Muscle of arm (tissue), 12 donors: ENCODE measurements around the gene RXRA. TPM values are rescaled to one million over a fixed set of nuclear protein-coding genes. Genes with fewer than 3 reads are reported as not detected.
"Not testable (repeated sequence)": the region's sequence is repeated elsewhere in the genome, so short reads cannot be mapped to it uniquely, and the experiment has no call there.

Experiments used
- DNase-seq: peaks from one replicate; pipeline ENCODE4 v3.0.0-alpha.2; 2013
- polyA plus RNA-seq, 12 donors: library from polyadenylated mRNA; unstranded; fragments of 120-200 nt; gene quantifications; one replicate each; pipeline ENCODE4 v1.2.1, GENCODE V29; 2013; ENCODE audit not compliant: insufficient read length in 12 of 12

Gene RXRA
- polyA plus RNA-seq, 12 donors: 23.7 to 75.2 (median 28.6) TPM; not detected in 1

DNA sequence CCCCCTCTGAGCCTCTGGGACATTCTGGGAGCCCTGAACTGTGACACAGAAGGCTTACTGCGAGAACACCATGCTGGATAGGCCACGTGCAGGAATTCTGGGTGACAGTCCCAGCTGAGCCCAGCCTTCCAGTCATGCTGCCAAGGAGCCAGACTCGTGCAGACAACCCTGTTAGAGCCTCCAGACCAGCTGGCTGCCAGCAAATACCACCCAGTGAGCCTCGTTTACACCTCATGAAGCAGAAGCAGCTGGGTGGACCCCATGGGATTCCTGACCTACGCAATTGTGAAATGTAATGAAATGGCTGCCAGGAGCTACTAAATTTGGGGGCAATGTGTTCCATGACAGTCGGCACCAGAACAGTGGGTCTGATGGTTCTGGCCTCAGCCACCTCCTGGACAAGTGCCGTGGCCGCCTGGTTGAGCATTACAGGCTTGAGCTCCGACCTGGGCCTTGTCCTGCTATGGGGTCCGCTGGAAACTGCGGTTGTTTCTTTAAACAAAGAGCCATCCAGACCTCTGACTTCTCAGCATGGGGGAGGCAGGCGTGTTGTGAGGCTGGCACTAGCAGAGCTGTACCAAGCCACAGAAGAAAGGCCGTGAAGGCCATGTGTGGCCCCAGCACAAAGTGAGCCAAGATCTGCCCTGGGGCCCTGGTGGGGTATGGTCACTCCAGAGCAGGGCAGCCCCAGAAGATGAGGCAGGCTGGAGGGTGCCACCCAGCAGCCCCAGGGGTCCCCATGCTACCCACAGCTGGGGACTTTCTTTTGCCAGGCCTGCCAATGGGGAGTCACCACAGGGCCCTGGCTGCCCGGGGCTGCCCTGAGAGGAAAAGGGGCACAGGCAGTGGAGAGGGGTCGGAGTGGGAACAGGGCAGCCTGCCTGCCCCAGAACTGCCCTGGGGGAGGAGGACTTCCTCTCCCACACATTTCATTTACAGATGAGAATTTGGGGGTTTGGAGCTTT is 19.3 kb upstream of the RXRA start:
- DNase-seq: no peak

DNA sequence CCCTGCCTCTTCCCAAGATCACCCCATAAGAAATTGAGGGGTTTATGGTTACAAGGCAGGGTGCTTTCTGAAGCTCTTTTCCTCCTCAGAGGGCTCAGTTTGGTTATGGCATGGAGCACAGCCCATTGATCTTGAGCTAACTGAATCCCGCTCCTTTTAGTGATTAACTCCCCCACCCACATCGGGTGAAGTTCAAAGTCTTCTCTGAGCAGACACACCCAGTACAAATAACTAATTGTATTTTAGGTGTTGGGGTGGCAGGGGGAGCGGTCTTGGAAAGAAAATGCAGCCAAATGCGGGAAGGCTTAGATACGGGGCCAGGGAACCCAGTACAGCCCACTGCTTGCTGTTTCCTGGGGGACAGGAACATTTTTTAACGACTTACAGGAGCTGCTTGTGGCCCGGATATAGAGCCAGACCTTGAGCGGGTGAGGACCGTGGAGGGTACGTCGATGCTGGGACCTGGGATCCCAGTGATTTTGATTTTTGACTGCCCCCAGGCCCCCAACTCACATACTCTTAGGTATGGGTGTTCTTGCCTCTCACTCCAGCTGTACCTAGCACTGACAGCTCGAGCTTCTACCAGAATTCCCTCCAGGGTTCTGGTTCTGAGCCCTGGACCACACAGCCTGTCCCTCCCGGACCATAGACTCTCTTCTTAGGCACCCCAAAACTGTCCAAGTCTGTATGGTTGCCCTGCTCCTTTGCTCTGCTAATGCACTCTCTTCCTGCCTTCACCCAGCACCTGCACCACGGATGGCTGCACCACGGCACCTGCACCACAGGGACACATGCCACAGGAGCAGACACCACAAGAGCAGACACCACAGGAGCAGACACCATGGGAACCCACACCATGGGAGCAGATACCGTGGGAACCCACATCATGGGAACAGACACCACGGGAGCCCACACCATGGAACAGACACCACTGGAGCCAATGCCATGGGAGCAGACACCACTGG is 18.3 kb upstream of the RXRA start:
- DNase-seq: no peak

DNA sequence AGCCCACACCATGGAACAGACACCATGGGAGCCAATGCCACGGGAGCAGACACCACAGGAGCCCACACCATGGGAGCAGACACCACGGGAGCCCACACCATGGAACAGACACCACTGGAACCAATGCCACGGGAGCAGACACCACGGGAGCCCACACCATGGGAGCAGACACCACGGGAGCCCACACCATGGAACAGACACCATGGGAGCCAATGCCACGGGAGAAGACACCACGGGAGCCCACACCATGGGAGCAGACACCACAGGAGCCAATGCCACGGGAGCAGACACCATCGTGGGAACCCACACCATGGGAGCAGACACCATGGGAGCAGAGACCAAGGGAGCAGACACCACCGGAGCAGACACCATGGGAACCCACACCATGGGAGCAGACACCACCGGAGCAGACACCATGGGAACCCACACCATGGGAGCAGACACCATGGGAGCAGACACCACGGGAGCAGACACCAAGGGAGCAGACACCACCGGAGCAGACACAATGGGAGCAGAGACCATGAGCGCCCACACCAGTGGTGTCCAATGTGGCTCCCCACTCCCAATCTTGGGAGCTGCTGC is 17.5 kb upstream of the RXRA start:
- DNase-seq: not testable (repeated sequence)

DNA sequence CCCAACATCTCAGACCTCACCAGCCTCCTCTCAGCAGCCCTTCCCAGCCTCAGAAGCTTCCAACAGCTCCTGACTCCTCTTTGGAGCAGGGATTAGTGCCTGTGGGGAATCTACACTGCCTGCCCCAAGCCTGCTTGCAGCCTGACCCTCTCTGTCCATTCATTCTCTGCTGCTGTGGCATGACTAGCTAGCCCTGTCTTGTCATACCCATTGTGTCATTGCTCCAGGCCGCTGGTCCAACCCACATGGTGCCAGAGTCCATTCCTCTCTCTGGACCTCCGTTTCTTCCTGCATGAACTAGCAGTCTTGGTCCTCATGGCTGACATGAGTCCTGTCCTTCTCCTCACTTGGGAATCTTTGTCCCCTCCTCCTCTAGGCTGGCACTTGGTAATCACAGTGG is 12.8 kb upstream of the RXRA start:
- no peak for DNase-seq

DNA sequence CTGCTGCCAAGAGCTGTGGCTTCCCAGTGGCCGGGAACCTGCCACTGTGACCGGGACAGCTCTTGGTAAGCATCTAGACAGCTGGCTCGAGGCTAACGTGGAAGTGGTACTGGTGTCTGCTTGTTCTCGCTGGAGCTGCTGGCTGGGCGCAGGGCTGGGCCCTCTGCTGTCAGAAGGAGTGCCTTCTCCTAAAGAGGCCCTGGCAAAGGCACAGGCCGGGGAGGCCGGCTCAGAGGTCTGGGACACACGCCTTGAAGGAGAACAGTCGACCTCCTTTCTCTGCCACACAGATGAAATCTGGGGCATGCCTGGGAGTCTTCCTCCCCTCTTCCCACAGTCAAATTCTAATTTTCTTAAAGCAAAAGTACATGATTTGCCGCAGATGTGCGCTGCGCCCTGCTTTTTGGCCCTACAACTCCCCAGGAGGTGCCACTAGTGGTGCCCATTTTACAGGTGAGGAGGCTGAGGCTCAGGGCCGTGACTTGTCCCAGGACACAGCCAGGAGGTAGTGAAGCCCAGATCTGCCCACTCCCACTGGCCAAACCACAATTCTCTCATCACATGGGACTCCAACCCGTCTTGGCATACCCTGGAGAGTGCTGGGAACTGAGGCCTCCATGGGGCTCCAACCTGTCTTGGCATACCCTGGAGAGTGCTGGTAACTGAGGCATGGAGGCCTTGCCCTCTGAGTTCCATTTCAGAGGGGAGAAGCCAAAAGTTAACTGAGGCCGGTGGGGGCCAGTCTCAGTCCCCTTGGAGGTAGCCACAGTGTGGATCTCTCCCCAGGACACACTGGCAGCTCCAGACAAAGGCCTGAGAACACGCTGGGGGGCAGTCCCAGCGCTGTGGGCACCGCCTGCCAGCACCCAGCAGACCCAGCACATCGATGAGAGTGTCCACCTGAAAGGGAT is 12.0 kb upstream of the RXRA start:
- DNase-seq: no peak

DNA sequence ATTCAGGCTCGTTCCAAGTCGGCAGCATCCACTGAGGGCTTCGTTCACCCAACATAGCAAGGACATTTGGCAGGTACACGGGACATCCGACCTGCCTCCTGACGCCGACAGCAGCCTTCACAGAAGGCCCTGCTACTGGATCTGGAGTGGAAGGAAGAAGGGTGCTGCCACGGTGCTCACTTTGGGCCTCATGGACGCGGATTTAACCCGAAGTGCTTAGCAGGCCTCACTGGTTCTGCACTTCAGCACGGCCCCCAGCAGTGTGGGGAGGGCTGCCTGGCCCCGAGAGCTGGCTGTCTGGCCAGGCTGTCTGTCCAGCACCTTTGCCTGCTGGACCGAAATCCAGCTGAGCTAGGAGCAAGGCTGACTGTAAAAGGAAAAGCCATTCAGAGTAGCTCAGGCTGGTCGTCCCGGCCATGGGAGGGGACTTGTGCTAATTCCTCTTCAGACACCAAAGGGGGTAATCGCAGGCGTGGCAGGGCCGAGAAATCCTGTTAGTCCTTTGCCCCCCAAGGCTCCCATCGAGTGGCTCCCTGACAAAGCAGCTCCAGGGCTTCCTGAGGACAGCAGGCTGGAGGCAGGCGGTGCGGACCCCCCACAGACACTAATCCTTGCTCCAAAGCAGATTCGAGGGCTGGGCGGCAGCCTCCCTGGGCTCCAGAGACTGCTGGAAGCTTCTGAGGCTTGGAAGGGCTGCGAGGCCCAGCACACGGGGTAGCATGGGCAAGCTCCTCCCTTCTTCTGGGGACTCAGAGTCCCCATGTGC is 11.1 kb upstream of the RXRA start:
- DNase-seq: no peak

DNA sequence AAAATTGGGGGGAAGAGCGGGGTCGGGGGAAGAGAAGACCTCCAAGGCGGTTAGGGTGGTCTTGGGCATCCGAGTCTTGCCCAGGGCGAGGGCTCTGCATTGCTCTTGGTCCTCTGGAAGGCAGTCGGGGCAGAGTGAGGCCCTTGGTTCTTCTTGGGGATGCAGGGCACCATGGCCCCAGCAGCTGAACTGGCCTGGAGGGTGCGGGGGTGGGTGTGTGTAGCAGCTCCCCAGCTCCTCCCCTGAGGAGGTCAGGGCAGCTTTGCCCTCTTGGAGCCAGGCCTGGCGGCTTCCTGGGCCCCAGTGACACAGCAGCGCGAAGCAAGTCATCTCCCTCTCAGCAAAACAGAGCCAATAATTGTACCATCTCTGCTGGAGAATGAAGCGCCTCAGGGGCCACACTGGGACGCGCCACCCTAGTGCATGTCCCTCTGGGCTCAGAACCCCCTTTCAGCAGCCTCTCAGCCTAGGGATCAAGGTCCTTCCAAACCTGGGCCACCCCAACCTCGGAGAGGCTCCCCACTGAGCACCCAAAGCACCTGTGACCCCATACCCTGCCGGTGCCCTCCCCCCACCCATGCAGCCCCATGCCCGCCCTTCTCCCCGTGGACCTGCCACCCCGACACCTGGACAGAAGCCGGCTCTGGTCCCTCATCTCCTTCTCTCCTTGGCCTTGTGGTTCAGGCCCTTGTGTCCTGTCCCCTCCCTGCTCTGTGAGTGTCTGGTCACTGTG is 10.4 kb upstream of the RXRA start:
- no peak for DNase-seq

DNA sequence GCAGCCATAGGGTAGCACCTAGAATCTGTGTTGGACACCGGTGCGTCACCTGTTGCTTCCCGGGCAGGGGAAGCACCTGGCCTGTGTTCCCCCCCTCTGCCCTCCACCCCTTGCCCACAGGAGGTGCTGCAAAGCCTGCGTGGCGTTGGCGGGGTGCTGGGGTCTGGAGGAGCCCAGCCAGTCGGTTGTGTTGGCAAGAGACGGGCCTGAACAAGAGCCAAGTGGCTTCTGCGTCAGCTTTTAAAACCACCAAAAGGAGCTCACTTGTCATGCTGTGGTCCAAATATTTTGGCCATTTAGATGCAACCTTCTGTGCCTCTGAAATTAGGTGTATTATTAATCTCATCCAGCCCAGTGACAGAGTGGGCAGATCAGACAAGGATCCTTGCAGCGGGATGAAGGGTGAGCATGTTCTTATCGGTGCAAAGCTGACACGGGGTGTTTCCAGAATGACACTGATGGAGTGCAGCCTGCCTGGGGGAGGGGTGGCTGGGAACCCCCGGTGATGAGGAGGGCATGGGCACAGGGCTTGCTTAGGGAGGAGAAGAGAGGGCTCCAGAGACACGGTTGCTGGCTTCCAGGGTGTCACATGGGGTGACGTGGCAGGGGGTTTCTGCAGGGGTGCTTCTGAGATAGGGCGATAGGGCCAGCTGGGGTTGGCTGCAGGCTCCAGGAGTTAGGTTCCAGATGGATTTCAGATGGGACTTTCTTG is 9.7 kb upstream of the RXRA start:
- no peak for DNase-seq

DNA sequence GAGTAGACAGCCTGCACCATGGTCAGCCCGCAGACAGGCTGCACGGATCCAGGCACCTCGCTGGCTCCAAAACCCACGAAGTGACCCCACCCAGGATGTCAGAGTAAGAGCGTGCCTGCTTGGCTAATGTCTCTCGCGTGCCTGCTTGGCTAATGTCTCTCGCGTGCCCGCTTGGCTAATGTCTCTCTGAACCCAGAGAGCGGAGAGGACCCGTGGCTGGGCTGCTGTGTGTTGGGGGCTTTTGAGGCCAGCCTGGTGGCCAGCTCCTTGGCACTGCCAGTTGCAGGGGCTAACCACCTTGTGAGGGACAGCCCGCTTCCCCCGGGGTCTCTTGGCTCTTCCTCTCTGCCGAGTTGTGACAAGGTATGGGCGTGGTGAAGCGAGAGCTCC is 8.9 kb upstream of the RXRA start:
- DNase-seq: no peak

DNA sequence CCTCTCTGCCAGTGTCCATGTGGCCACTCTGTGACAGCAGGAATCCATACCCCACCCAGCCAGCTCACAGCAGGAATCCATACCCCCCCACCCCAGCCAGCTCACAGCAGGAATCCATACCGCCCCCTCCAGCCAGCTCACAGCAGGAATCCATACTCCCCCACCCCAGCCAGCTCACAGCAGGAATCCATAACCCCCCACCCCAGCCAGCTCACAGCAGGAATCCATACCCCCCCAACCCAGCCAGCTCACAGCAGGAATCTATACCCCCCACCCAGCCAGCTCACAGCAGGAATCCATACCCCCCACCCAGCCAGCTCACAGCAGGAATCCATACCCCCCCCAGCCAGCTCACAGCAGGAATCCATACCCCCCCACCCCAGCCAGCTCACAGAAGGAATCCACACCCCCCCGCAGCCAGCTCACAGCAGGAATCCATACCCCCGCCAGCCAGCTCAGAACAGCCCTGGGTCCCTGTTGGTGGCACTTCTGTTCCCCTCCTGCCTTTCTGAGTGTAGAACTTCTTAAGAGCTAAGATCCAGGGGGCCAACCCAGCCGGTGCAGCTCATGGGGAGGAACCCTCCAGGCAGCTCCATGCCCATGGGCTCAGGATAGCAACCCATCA is 8.4 kb upstream of the RXRA start:
- DNase-seq: no peak

DNA sequence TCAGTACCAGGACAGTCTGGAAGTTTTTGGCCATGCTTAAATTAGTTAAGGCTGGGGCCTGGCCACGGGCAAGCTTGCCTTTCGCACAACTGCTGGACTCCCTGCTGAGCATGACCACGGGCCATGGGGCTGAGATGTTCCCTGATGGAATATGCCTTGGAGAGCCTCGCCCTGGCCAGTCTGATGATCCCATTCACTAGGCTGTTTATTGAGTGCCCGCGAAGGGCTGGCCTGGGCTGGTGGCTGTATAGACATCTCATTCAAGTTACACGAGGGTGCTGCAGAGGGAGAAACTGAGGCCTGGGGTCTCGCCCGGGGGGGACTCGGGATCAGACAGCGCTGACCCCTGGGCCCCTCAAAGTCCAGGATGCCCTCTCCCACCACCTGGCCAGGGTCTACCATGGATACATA is 7.8 kb upstream of the RXRA start:
- DNase-seq: no peak

DNA sequence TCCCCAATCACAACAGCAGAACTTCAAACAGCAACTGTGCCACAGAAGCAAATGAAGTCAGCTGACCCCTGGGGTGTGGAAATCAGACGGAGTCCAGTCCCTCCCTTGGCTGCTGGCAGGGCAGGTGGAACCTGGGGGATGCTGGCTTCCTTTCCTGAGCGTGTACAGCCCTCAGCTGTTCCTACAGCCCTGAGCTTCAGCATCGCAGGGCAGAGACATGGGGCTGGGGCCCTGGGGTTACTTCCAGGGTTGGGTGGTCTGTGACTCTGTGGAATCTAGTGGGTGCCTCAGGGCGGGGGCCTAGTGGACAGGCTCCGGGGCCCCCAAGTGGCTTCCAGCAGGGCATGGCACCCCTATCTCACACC is 7.3 kb upstream of the RXRA start:
- no peak for DNase-seq

DNA sequence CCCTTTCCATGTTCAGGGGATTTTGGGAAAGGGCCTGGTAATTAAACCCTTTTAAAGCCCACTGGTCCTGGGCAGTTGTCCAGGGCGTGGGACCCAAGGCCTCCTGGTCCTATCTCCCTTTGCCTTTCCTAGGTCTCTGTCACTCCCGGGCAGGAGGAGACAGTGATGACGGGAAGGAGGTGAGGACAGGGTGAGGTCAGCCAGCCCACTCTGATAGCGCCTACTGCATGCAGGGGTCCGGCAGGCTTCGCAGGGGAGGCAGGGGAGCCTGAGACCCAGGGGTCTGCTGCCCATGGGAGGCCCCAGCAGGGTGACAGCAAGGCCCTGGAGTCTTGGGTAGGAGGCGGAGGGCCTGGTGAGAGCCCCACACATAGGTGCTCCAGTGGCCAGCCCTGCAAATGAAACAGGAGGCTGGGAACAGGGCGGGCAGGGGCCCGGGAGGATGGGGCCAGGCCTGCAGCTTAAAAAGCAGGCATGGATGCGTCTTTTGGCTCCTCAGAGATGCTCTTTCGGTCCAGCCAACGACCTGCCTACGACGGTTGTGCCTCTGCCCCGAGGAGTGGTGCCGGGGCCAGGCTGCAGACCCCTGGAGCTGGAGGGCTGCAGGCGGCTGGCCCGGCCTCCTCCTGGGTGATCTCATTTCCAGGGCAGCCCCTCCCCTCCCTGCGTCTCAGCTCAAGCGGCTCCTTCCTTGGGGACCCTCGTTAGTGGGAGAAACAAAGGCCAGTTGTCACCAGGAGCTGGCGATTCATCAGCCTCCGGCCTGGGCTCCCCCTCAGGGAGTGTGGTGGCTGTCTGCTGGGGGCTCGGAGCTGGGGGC is 6.7 kb upstream of the RXRA start:
- DNase-seq: no peak

DNA sequence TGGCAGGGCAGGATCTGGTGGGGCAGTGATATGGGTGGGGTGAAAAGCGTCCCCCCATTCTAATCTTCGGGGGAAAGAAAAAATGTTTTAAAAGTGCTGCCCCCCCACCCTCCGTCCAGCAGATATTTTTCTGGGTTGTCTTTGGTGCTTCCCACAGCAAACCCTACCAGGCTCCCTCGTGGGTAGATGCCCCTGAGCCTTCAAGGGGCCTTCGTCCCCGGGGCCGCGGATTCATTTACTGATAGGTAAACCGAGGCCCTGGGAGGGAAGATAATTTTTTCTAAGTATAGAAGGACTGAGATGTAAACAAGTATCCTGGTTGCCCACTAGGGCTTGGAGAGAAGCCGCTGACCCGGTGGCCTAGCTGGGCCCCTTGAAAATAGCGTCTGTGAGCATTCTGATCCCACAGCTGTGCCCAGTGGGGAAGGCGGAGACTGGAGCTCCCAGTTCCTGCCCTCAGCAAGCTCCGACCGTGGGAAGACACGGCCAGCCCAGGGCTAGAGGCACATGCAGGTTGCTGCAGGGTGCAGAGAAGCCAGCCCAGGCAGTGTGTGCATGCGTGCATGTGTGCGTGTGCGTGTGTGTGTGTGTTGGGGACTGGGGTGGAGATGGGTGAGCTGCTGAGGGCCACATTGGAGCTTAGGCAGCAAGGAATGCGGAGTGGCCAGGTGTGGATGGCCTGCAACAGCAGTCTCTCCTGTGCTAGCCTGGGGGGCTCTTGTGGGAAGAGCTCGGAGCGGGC is 6.0 kb upstream of the RXRA start:
- DNase-seq: no peak

DNA sequence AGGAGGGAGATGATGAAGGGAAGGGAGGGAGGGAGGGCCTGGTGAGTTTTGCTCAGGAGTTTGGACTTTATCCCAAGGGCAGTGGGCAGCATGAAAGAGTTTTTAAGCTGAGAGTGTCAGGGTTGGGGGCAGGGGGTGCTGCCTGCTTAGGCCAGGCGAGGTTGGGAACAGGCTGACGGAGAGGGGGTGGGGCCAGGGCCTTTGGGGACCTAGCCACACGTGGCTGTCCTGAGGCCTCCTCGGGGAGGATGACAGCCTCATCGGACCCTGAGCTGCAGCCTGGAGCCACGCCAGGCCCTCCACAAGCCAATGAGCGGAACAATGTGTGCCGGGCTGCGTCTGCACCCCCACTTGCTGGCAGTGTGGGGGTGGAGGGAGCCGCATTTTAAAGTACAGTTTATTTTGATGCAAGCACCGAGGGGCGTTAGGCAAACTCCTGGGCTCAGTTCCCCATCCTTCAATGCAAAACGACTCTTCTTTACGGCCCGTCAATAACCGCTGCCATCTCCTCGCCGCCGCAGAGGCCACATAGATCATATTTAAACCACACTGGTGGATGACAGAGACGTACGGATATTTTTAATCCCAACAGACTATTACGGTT is 5.3 kb upstream of the RXRA start:
- DNase-seq: no peak

DNA sequence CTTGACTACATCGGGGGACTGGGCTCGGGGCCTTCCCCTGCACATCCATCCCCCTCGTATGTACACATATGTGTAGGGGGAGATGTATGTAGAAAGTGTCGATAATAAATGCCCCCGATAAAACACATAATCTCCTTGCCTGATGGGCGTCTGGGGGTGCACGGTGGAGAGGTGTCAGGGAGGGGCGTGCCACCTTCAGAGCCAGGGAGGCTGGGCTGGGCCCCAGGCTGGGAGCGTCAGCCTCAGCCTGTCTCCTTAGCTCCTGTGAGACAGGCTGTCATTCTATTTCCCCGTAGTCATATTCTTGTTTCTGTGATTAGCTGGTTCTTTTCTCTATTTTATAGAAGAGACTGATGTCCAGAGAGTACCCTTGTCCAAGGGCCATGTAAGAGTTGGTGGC is 4.7 kb upstream of the RXRA start:
- no peak for DNase-seq
